ENCODE results near the gene ARNT2. TPM values are rescaled to one million over a fixed set of nuclear protein-coding genes. Genes with fewer than 3 reads are reported as not detected.

The ARNT2 gene
- total RNA-seq, 1 donor from 2014 or later, result 8.1 TPM

GRCh38 chr15:80433836-80434235 is 29.7 kb downstream of the ARNT2 start:
- no peak overlapping the region for H3K4me3 ChIP-seq
- DNase-seq (ENCODE audit: extremely low spot score in 2 of 2), result no peak
- H3K4me1 ChIP-seq, result no peaks in the 10 kb centered on the region
- no peak overlapping the region for H3K27ac ChIP-seq
- no peaks in the 10 kb centered on the region for H3K27me3 ChIP-seq
- H3K9me3 ChIP-seq, result no peaks in the 10 kb centered on the region
- TF ChIP-seq CTCF (IDR thresholded peaks at IDR 0.05) (no peak), POLR2AphosphoS5 (IDR thresholded peaks at IDR 0.05; ENCODE audit: insufficient read depth in 1 of 2, low read depth in 1 of 2) (no peak), POLR2A (IDR thresholded peaks at IDR 0.05) (no peak)
- intact Hi-C loops (cut with DNase I), result no loop called here
- no peaks in the 10 kb centered on the region for H3K36me3 ChIP-seq

- DNase-seq (ENCODE audit: extremely low spot score in 2 of 2), result no peak
- intact Hi-C loops (cut with DNase I), result no loop called here
- H3K9me3 ChIP-seq, result no peaks in the 10 kb centered on the region
- no peaks in the 10 kb centered on the region for H3K27me3 ChIP-seq
- H3K36me3 ChIP-seq, result no peaks in the 10 kb centered on the region
- no peak overlapping the region for H3K4me3 ChIP-seq
- TF ChIP-seq POLR2A (IDR thresholded peaks at IDR 0.05) (no peak), POLR2AphosphoS5 (IDR thresholded peaks at IDR 0.05; ENCODE audit: insufficient read depth in 1 of 2, low read depth in 1 of 2) (no peak), CTCF (IDR thresholded peaks at IDR 0.05) (no peak)
- no peaks in the 10 kb centered on the region for H3K4me1 ChIP-seq
- no peak overlapping the region for H3K27ac ChIP-seq
These were observed 30.9 kb downstream of the ARNT2 start for GRCh38 chr15:80434926-80435720.

GRCh38 chr15:80436511-80437307 is 32.5 kb downstream of the ARNT2 start:
- TF ChIP-seq POLR2AphosphoS5 (IDR thresholded peaks at IDR 0.05; ENCODE audit: insufficient read depth in 1 of 2, low read depth in 1 of 2) (no peak), POLR2A (IDR thresholded peaks at IDR 0.05) (no peak), CTCF (IDR thresholded peaks at IDR 0.05) (no peak)
- H3K27me3 ChIP-seq, result no peaks in the 10 kb centered on the region
- no peaks in the 10 kb centered on the region for H3K4me1 ChIP-seq
- no peak overlapping the region for H3K4me3 ChIP-seq
- H3K36me3 ChIP-seq, result no peaks in the 10 kb centered on the region
- peak in 1 of 2 donors; percentile 64 for DNase-seq (ENCODE audit: extremely low spot score in 2 of 2)
- intact Hi-C loops (cut with DNase I), result no loop called here
- H3K27ac ChIP-seq, result no peak overlapping the region
- no peaks in the 10 kb centered on the region for H3K9me3 ChIP-seq

- Histone ChIP-seq H3K36me3 (no peaks in the 10 kb centered on the region), H3K27me3 (no peaks in the 10 kb centered on the region), H3K4me1 (no peaks in the 10 kb centered on the region), H3K9me3 (no peaks in the 10 kb centered on the region), H3K4me3 (no peak overlapping the region), H3K27ac (no peak overlapping the region)
- TF ChIP-seq CTCF (IDR thresholded peaks at IDR 0.05) (no peak), POLR2AphosphoS5 (IDR thresholded peaks at IDR 0.05; ENCODE audit: insufficient read depth in 1 of 2, low read depth in 1 of 2) (no peak), POLR2A (IDR thresholded peaks at IDR 0.05) (no peak)
- DNase-seq (ENCODE audit: extremely low spot score in 2 of 2), result peak in 1 of 2 donors; percentile 55
- intact Hi-C loops (cut with DNase I), result no loop called here
These were observed 33.2 kb downstream of the ARNT2 start for GRCh38 chr15:80437334-80437891.

All from vagina (tissue), 2 donors.